ENCODE measurements around the gene ABL1.

The ABL1 gene

DNA sequence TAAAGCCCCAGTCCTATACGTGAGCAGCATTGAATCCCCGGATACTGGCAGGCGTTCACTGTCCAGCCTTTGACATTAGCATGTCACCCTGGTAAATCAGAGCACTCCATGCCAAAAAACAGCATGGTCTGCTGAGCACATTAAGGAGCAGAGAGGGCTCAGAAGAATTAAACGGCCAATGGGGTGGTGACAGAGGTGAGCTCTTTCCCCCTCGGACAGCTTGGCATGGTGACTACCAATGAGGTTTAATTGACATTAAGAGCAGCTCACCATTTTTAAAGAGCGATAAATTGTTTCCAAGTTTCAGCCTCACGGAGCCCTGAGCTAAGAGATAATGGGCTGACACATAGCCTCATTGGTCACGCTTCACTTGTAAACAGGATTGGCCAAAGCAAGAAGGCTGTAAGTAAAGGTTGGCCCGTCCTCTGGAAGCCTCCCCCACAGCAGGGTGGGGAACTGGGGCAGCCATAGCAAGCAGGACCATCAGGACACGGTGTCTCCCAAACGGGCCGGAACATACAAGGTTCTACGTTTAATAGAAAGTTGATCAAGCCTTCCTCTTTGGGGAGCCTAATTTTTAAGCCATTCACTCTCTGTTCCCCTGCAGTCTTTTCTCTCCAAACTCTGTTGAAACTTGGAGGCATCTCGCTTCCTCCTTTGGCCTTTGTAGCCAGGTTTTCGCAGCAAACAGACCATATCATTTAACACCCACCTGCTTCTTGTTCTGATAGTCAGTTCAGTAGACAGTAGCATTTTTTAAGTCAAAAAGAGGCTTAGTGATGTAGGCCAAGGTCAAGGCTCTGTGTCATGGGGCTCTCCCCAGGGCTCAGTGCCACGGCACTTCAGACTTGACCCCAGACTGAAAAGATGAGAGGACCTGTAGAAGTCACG is 35.7 kb downstream of the ABL1 start:
- no peak for DNase-seq (ENCODE audit: low spot score)

DNA sequence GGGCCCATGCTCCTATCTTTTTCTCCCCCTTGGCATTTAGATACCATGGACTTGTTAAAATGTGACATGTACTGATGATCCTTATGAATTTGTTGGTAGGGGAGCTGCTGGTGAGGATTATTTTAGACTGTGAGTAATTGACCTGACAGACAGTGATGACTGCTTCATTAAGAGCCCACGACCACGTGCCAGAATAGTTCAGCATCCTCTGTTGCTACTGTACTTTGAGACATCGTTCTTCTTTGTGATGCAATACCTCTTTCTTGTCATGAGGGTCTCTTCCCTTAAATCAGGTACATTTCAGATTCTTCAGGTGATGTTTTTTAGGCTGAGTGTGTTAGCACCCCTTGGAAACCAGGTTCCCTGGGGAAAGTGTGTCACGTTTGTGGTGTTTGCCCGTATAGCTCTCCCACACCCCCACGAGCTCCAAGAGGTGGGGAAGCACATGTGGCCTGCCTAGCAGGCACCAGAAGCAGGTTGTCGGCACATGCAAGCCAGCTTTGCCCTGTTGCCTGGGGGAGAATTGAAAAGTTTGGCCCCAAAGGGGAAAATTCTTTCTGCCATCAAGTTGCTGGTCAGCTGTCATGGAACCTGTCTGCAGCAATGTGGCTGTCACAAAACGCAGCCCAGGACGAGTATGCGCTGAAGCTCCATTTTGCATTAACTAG is 36.5 kb downstream of the ABL1 start:
- DNase-seq (ENCODE audit: low spot score), result no peak

- no peak for DNase-seq (ENCODE audit: low spot score)
These were observed 37.0 kb downstream of the ABL1 start for GRCh38 chr9:130872093-130872492.

- DNase-seq (ENCODE audit: low spot score), result no peak
These were observed 37.5 kb downstream of the ABL1 start for GRCh38 chr9:130872508-130872907.

GRCh38 chr9:130872912-130873503 is 38.0 kb downstream of the ABL1 start:
- no peak for DNase-seq (ENCODE audit: low spot score)

DNA sequence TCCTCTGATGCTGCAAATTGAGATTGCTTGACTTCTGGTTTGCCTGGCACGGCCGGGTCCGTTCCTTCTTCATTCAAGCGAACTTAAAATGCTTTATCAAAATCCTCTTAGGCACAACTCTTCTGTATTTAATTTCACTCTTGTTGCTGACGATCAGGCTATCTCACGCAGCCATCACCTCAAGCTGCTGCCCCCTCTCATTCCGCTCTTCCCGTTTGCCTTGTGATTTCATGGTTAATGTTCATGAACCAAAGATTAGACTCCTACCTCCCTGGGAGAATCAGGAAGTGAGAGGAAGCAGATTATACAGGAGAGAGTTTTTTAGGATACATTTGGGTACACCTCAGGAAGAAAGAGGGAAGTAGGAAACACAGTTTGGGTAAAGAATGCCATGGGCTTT is 38.9 kb downstream of the ABL1 start:
- no peak for DNase-seq (ENCODE audit: low spot score)

- DNase-seq (ENCODE audit: low spot score), result no peak
These were observed 39.7 kb downstream of the ABL1 start for GRCh38 chr9:130874783-130875182.

GRCh38 chr9:130877300-130877699 is 42.2 kb downstream of the ABL1 start:
- no peak for DNase-seq (ENCODE audit: low spot score)

DNA sequence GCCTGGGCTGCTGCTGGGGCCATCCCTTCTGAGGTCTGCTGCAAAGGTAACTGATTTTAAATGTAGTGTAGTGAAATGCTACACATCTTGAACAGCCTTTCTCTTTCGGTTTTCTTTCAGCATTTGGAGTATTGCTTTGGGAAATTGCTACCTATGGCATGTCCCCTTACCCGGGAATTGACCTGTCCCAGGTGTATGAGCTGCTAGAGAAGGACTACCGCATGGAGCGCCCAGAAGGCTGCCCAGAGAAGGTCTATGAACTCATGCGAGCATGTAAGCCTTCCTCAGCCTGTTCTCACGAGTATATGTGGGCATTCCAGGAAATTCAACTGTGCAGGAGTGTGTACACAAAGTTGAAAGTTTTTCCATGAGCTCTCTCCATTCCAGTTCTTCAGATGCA is 43.2 kb downstream of the ABL1 start:
- no peak for DNase-seq (ENCODE audit: low spot score)

DNA sequence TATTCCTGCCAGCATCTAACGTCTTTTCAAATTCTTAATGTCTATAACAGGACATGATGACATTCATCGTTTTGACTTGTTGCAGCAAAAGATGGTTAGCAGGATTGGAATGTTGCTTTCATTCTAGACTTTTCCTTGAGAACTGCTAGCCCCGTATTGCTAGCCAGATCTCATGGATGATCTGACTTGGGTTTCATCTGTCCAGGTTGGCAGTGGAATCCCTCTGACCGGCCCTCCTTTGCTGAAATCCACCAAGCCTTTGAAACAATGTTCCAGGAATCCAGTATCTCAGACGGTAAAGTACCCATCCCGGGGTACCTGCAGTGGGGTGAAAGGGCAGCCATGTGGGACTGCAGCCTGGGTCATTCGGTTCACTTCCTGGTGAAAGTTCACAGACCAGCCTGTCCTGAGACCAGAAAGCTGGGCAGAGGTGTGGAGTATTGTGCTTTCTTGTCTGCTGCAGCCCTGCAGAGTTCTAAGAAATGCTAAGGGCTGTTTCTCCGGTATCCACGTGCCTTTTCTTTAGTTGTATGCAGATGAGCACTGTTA is 44.9 kb downstream of the ABL1 start:
- no peak for DNase-seq (ENCODE audit: low spot score)

DNA sequence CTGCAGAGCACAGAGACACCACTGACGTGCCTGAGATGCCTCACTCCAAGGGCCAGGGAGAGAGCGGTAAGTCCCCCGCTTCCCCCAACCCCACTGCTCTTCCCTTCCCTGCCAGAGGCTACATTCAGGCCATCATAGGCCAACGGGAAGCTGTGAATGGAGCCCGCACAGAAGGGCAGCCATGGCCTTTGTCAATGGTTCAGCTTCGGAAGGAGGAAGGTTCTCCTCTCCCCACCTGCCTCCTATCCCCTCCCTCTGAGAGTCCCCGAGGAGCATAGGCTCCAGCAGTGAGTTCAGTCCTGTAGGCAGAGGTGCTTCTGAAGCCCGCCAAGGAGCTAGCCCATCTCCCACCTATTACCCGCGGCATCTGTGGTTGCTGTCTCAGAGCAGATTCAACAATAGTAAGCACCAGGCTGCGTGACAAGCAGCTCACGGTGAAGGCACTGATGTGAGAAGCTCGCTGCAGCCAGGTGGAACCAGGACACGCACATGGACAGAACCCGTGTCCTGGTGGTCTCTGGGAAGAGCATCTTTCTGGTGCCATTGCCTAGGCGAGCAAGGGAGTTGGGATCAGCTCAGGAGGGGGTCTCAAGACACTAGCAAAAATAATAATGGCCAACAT is 45.7 kb downstream of the ABL1 start:
- no peak for DNase-seq (ENCODE audit: low spot score)

DNA sequence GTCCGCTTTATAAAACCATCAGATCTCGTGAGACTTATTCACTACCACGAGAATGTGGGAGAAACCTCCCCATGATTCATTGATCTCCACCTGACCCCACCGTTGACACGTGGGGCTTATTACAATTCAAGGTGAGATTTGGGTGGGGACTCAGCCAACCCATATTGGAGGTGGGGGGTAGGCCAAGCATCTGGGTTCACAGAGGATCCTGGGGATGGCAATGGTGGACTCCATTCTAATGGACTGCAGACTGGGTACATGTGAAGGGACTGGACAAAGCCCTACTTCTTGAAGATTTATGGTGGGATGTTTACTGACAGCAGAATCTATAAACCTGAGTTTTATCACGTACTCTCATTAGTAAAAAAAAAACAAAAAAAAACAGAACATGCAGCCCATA is 46.5 kb downstream of the ABL1 start:
- DNase-seq (ENCODE audit: low spot score), result no peak

- no peak for DNase-seq (ENCODE audit: low spot score)
These were observed 47.7 kb downstream of the ABL1 start for GRCh38 chr9:130882696-130883225.

DNA sequence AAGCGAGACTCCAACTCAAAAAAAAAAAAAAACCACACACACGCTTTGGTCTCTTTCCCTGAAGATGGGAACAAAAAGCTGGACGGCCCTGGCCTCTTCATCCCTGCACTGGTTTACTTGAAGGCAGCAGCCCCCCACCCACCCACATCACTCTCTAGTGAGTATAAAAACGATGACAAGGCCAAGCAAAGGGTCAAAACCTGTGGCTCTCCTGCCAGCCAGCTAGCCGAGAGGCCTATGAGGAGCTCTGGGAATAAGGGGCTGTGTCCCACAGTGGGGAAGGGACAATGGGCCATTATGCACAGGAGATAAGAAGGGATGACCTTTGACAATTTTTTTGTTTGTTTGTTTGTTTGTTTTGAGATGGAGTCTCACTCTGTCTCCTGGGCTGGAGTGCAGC is 48.4 kb downstream of the ABL1 start:
- DNase-seq (ENCODE audit: low spot score), result no peak

- no peak for DNase-seq (ENCODE audit: low spot score)
These were observed 49.1 kb downstream of the ABL1 start for GRCh38 chr9:130884111-130884531.

DNA sequence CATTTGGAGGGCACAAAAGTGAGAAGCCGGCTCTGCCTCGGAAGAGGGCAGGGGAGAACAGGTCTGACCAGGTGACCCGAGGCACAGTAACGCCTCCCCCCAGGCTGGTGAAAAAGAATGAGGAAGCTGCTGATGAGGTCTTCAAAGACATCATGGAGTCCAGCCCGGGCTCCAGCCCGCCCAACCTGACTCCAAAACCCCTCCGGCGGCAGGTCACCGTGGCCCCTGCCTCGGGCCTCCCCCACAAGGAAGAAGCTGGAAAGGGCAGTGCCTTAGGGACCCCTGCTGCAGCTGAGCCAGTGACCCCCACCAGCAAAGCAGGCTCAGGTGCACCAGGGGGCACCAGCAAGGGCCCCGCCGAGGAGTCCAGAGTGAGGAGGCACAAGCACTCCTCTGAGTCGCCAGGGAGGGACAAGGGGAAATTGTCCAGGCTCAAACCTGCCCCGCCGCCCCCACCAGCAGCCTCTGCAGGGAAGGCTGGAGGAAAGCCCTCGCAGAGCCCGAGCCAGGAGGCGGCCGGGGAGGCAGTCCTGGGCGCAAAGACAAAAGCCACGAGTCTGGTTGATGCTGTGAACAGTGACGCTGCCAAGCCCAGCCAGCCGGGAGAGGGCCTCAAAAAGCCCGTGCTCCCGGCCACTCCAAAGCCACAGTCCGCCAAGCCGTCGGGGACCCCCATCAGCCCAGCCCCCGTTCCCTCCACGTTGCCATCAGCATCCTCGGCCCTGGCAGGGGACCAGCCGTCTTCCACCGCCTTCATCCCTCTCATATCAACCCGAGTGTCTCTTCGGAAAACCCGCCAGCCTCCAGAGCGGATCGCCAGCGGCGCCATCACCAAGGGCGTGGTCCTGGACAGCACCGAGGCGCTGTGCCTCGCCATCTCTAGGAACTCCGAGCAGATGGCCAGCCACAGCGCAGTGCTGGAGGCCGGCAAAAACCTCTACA is 49.8 kb downstream of the ABL1 start:
- no peak for DNase-seq (ENCODE audit: low spot score)

DNA sequence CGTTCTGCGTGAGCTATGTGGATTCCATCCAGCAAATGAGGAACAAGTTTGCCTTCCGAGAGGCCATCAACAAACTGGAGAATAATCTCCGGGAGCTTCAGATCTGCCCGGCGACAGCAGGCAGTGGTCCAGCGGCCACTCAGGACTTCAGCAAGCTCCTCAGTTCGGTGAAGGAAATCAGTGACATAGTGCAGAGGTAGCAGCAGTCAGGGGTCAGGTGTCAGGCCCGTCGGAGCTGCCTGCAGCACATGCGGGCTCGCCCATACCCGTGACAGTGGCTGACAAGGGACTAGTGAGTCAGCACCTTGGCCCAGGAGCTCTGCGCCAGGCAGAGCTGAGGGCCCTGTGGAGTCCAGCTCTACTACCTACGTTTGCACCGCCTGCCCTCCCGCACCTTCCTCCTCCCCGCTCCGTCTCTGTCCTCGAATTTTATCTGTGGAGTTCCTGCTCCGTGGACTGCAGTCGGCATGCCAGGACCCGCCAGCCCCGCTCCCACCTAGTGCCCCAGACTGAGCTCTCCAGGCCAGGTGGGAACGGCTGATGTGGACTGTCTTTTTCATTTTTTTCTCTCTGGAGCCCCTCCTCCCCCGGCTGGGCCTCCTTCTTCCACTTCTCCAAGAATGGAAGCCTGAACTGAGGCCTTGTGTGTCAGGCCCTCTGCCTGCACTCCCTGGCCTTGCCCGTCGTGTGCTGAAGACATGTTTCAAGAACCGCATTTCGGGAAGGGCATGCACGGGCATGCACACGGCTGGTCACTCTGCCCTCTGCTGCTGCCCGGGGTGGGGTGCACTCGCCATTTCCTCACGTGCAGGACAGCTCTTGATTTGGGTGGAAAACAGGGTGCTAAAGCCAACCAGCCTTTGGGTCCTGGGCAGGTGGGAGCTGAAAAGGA is 50.7 kb downstream of the ABL1 start:
- no peak for DNase-seq (ENCODE audit: low spot score)

DNA sequence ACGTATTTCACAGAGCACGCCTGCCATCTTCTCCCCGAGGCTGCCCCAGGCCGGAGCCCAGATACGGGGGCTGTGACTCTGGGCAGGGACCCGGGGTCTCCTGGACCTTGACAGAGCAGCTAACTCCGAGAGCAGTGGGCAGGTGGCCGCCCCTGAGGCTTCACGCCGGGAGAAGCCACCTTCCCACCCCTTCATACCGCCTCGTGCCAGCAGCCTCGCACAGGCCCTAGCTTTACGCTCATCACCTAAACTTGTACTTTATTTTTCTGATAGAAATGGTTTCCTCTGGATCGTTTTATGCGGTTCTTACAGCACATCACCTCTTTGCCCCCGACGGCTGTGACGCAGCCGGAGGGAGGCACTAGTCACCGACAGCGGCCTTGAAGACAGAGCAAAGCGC is 51.9 kb downstream of the ABL1 start:
- no peak for DNase-seq (ENCODE audit: low spot score)

- DNase-seq (ENCODE audit: low spot score), result no peak
These were observed 52.6 kb downstream of the ABL1 start for GRCh38 chr9:130887494-130888144.

All from SK-N-DZ (cell line).